Loucy (cell line): ENCODE measurements around the gene TASP1.

Experiments used
- CTCF ChIP-seq: fragments of 200-600 bp; sonication (generic); conservative IDR thresholded peaks from 2 replicates; pipeline ENCODE4 v1.5.1; 2014; ENCODE audit warnings: mild to moderate bottlenecking, antibody characterized with exemption, low read length
- EZH2phosphoT487 ChIP-seq: fragments of 200-600 bp; IDR thresholded peaks from 2 replicates; pipeline ENCODE4 v1.6.1; 2018; ENCODE audit warnings: antibody characterized with exemption, mild to moderate bottlenecking, moderate library complexity, borderline replicate concordance

GRCh38 chr20:13355411-13355810, 283.3 kb downstream of the TASP1 start:
- TF ChIP-seq CTCF (no peak), EZH2phosphoT487 (no peak)
